Embryonic facial prominence (tissue), 1 donor: ENCODE data around the gene CD151.

Source experiments
- DNase-seq: peaks from one replicate; pipeline ENCODE4 v3.0.0-alpha.2; 2016; ENCODE audit errors: extremely low spot score

CD151 gene

GRCh38 chr11:858053-858761 lies 25.5 kb downstream of the CD151 start:
- no peak for DNase-seq

GRCh38 chr11:858762-859339 lies 26.1 kb downstream of the CD151 start:
- no peak for DNase-seq

GRCh38 chr11:859394-860131 lies 26.8 kb downstream of the CD151 start:
- no peak for DNase-seq

GRCh38 chr11:860234-861104 lies 27.7 kb downstream of the CD151 start:
- DNase-seq: no peak

- no peak for DNase-seq
Measured at GRCh38 chr11:861105-861479, 28.3 kb downstream of the CD151 start.

- no peak for DNase-seq
Measured at GRCh38 chr11:862081-862661, 29.4 kb downstream of the CD151 start.

GRCh38 chr11:862696-863022 lies 29.9 kb downstream of the CD151 start:
- DNase-seq: no peak

GRCh38 chr11:863023-863909 lies 30.5 kb downstream of the CD151 start:
- no peak for DNase-seq

- no peak for DNase-seq
Measured at GRCh38 chr11:863910-864827, 31.4 kb downstream of the CD151 start.

- DNase-seq: no peak
Measured at GRCh38 chr11:864898-865297, 32.1 kb downstream of the CD151 start.

- DNase-seq: no peak
Measured at GRCh38 chr11:865462-866430, 33.0 kb downstream of the CD151 start.

- DNase-seq: no peak
Measured at GRCh38 chr11:866481-866880, 33.7 kb downstream of the CD151 start.

GRCh38 chr11:867856-868358 lies 35.2 kb downstream of the CD151 start:
- no peak for DNase-seq

- no peak for DNase-seq
Measured at GRCh38 chr11:868394-868793, 35.6 kb downstream of the CD151 start.

GRCh38 chr11:868802-869201 lies 36.0 kb downstream of the CD151 start:
- no peak for DNase-seq

- DNase-seq: no peak
Measured at GRCh38 chr11:869399-870126, 36.8 kb downstream of the CD151 start.

GRCh38 chr11:870127-870413 lies 37.3 kb downstream of the CD151 start:
- DNase-seq: no peak

GRCh38 chr11:870418-870817 lies 37.7 kb downstream of the CD151 start:
- no peak for DNase-seq
